GM12878 (cell line): ENCODE data around the gene SIT1.

Experiments
- CREB1 ChIP-seq: IDR thresholded peaks from 2 replicates; pipeline ENCODE4 v1.6.1; 2012; ENCODE audit warnings: low read depth, mild to moderate bottlenecking, inconsistent platforms
- DPF2 ChIP-seq: fragments of 450-650 bp; IDR thresholded peaks from 2 replicates; pipeline ENCODE4 v1.6.1; 2017; ENCODE audit warnings: mild to moderate bottlenecking
- ESRRA ChIP-seq: IDR thresholded peaks from 2 replicates; pipeline ENCODE4 v1.6.1; 2012; ENCODE audit warnings: mild to moderate bottlenecking, low read length, improper control_type of control experiment
- KDM1A ChIP-seq: fragments of 200-600 bp; sonication (generic); IDR thresholded peaks from 2 replicates; pipeline ENCODE4 v1.6.1; 2016; ENCODE audit warnings: borderline replicate concordance
- POLR2A ChIP-seq: IDR thresholded peaks from 2 replicates; pipeline ENCODE4 v1.6.1; 2011; ENCODE audit warnings: low read depth, mild to moderate bottlenecking, low read length
- RAD21 ChIP-seq: IDR thresholded peaks from 2 replicates; pipeline ENCODE4 v1.6.1; 2011; ENCODE audit warnings: mild to moderate bottlenecking, low read depth, low read length, moderate library complexity; ENCODE audit not compliant: insufficient read depth
- USF1 ChIP-seq: IDR thresholded peaks from 2 replicates; pipeline ENCODE4 v1.6.1; 2011; ENCODE audit warnings: borderline replicate concordance, low read depth, mild to moderate bottlenecking, moderate library complexity, mixed read lengths, low read length; ENCODE audit not compliant: insufficient read depth; ENCODE audit errors: extremely low read length

- TF ChIP-seq USF1, result no peak
- no peak for TF ChIP-seq KDM1A
- no peak for TF ChIP-seq POLR2A
- no peak for TF ChIP-seq DPF2
- no peak for TF ChIP-seq RAD21
- no peak for TF ChIP-seq ESRRA
- no peak for TF ChIP-seq CREB1
Measured at GRCh38 chr9:35603506-35603985, 47.2 kb downstream of the SIT1 start.
